Natural killer cell (primary cell): ENCODE results near the gene HNRNPF. TPM values are rescaled to one million over a fixed set of nuclear protein-coding genes. Genes with fewer than 3 reads are reported as not detected.

Experiments used
- ATAC-seq, 3 donors: fragments of 150-1000 bp in 2 of 3; fragments of 200-7000 bp in 1 of 3; cut with Tn5 transposase; 1 replicate in 1 of 3; 2 replicates in 2 of 3; pipeline ENCODE4 v1.10.0; 2021; ENCODE audit warnings: mild to moderate bottlenecking in 2 of 3, moderate library complexity in 2 of 3
- DNase-seq, 2 donors: peaks; one replicate each; pipeline versions ENCODE4 v3.0.0 to v3.0.0-alpha.2; 2013 to 2021; ENCODE audit warnings: mixed read lengths in 1 of 2
- H3K27ac ChIP-seq: one replicate; pipeline ENCODE4 v1.5.1; 2013; ENCODE audit warnings: mild to moderate bottlenecking, low read length
- H3K27me3 ChIP-seq: one replicate; pipeline ENCODE4 v1.6.1; 2013; ENCODE audit warnings: low read length; ENCODE audit not compliant: control insufficient read depth, insufficient read depth
- H3K36me3 ChIP-seq: one replicate; pipeline ENCODE4 v1.6.1; 2013; ENCODE audit warnings: low read length; ENCODE audit not compliant: control insufficient read depth, insufficient read depth
- H3K4me1 ChIP-seq: one replicate; pipeline ENCODE4 v1.6.1; 2013; ENCODE audit warnings: low read length; ENCODE audit not compliant: control insufficient read depth, insufficient read depth
- H3K4me3 ChIP-seq: one replicate; pipeline ENCODE4 v1.5.1; 2013; ENCODE audit warnings: low read length
- H3K9me3 ChIP-seq: one replicate; pipeline ENCODE4 v1.6.1; 2013; ENCODE audit warnings: low read length; ENCODE audit not compliant: control insufficient read depth, insufficient read depth
- H3K27ac Mint-ChIP-seq, 2 donors: one replicate each; pipeline ENCODE4 v1.8.0; 2022; ENCODE audit warnings: mild to moderate bottlenecking in 2 of 2, mixed read lengths in 2 of 2, moderate library complexity in 1 of 2
- H3K27me3 Mint-ChIP-seq, 2 donors: one replicate each; pipeline ENCODE4 v1.8.0; 2022; ENCODE audit warnings: low read depth in 2 of 2, mixed read lengths in 2 of 2
- H3K36me3 Mint-ChIP-seq: one replicate; pipeline ENCODE4 v1.8.0; 2022; ENCODE audit warnings: mixed read lengths
- H3K4me1 Mint-ChIP-seq, 2 donors: one replicate each; pipeline ENCODE4 v1.8.0; 2022; ENCODE audit warnings: mixed read lengths in 2 of 2
- H3K4me3 Mint-ChIP-seq: one replicate; pipeline ENCODE4 v1.8.0; 2022; ENCODE audit warnings: mild to moderate bottlenecking, moderate library complexity, mixed read lengths
- H3K9me3 Mint-ChIP-seq, 2 donors: one replicate each; pipeline ENCODE4 v1.8.0; 2022; ENCODE audit warnings: mixed read lengths in 2 of 2
- WGBS: methylation state at CpG from one replicate; pipeline ENCODE4 v1.1.7; 2013; ENCODE audit warnings: missing lambda C conversion rate; ENCODE audit not compliant: insufficient coverage; 5-methylcytosine and 5-hydroxymethylcytosine counted together
- intact Hi-C: fragments of 100-400 bp; cut with micrococcal nuclease; formaldehyde crosslinking; loops from one replicate; pipeline ENCODE4 v1.14.2; 2022
- total RNA-seq, 4 donors: library from RNA; stranded (reverse); fragments of 120-200 nt in 1 of 4; gene quantifications; one replicate each; pipeline versions ENCODE4 v1.2.3 to v1.2.4, GENCODE V29; 2013 to 2022
- TF ChIP-seq, protein P1 (sequence below): fragments of 200-600 bp; IDR thresholded peaks from one replicate; pipeline ENCODE4 v1.8.0; 2022; ENCODE audit warnings: antibody characterized with exemption

Gene HNRNPF
- total RNA-seq, 3 donors from 2014 or later (not counting 1 experiment from before 2014, with no cell fraction given): 122 to 160 (median 125) TPM

GRCh38 chr10:43444897-43445466 is 36.0 kb upstream of the HNRNPF start:
- DNase-seq (no peak), ATAC-seq (no peak)
- H3K27me3 ChIP-seq: no peaks in the 10 kb centered on the region
- no peaks in the 10 kb centered on the region for H3K27me3 Mint-ChIP-seq
- no peak overlapping the region for H3K4me3 ChIP-seq
- no peaks in the 10 kb centered on the region for H3K36me3 ChIP-seq
- 94% methylated on average over 2 of the region's 2 CpGs for WGBS
- H3K9me3 Mint-ChIP-seq: no peaks in the 10 kb centered on the region
- intact Hi-C loops: no loop called here
- H3K4me1 ChIP-seq: peaks cover 9% of the 10 kb centered on the region
- TF ChIP-seq, protein P1, sequence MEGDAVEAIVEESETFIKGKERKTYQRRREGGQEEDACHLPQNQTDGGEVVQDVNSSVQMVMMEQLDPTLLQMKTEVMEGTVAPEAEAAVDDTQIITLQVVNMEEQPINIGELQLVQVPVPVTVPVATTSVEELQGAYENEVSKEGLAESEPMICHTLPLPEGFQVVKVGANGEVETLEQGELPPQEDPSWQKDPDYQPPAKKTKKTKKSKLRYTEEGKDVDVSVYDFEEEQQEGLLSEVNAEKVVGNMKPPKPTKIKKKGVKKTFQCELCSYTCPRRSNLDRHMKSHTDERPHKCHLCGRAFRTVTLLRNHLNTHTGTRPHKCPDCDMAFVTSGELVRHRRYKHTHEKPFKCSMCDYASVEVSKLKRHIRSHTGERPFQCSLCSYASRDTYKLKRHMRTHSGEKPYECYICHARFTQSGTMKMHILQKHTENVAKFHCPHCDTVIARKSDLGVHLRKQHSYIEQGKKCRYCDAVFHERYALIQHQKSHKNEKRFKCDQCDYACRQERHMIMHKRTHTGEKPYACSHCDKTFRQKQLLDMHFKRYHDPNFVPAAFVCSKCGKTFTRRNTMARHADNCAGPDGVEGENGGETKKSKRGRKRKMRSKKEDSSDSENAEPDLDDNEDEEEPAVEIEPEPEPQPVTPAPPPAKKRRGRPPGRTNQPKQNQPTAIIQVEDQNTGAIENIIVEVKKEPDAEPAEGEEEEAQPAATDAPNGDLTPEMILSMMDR: no peak
- peak overlapping the region; percentile 22 for H3K4me3 Mint-ChIP-seq
- H3K27ac ChIP-seq: no peak overlapping the region
- H3K4me1 Mint-ChIP-seq: peaks cover 13 to 14% of the 10 kb centered on the region in 2 donors
- H3K9me3 ChIP-seq: no peaks in the 10 kb centered on the region
- peak overlapping the region; percentile 67 to 72 for H3K27ac Mint-ChIP-seq
- peaks cover 9% of the 10 kb centered on the region for H3K36me3 Mint-ChIP-seq

- H3K9me3 Mint-ChIP-seq: no peaks in the 10 kb centered on the region
- Histone ChIP-seq H3K9me3 (no peaks in the 10 kb centered on the region), H3K27me3 (no peaks in the 10 kb centered on the region), H3K4me3 (no peak overlapping the region), H3K27ac (no peak overlapping the region), H3K36me3 (no peaks in the 10 kb centered on the region), H3K4me1 (peaks cover 10% of the 10 kb centered on the region)
- peak overlapping the region; percentile 31 for H3K4me3 Mint-ChIP-seq
- no peaks in the 10 kb centered on the region for H3K27me3 Mint-ChIP-seq
- H3K4me1 Mint-ChIP-seq: peaks cover 13 to 14% of the 10 kb centered on the region in 2 donors
- no peak for ATAC-seq
- H3K27ac Mint-ChIP-seq: peak overlapping the region; percentile 67 to 72
- peaks cover 9% of the 10 kb centered on the region for H3K36me3 Mint-ChIP-seq
- WGBS: 87% methylated on average over 6 of the region's 7 CpGs
- no peak for DNase-seq
- TF ChIP-seq, protein P1: no peak
- intact Hi-C loops: no loop called here
Observed at GRCh38 chr10:43444323-43444722, 35.3 kb upstream of the HNRNPF start.

DNA sequence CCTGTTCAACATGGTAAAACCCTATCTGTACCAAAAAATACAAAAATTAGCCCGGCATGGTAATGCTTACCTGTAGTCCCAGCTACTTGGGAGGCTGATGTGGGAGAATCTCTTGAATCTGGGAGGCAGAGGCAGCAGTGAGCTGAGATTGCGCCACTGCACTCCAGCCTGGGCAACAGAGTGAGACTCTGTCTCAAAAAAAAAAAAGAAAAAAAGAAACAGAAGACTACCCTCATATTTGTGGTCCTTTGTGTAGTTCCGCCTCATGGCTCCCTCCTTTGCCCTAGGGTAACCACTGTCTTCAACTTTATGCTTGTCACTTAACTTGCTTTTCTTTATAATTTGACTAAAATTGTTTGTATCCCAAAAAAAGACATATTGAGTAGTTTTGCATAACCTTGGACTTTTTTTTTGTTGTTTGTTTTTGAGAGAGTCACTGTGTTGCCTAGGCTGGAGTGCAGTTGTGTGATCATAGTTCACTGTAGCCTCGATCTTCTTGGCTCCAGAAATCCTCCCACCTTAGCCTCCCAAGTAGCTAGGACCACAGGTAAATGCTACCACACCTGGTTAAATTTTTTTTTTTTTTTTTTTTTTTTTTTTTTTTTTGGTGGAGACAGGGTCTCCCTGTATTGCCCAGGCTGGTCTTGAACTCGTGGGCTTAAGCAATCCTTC is 31.6 kb upstream of the HNRNPF start:
- peak overlapping the region in 1 of 2 donors; percentile 64 for H3K27ac Mint-ChIP-seq
- ATAC-seq (no peak), DNase-seq (no peak)
- Histone ChIP-seq H3K27me3 (no peaks in the 10 kb centered on the region), H3K27ac (no peak overlapping the region), H3K9me3 (no peaks in the 10 kb centered on the region), H3K4me3 (no peak overlapping the region), H3K4me1 (peaks cover 22% of the 10 kb centered on the region), H3K36me3 (no peaks in the 10 kb centered on the region)
- TF ChIP-seq, protein P1: no peak
- intact Hi-C loops: no loop called here
- H3K27me3 Mint-ChIP-seq: no peaks in the 10 kb centered on the region
- peaks cover 9% of the 10 kb centered on the region for H3K36me3 Mint-ChIP-seq
- no peaks in the 10 kb centered on the region for H3K9me3 Mint-ChIP-seq
- H3K4me3 Mint-ChIP-seq: no peak overlapping the region
- H3K4me1 Mint-ChIP-seq: peaks cover 28 to 37% of the 10 kb centered on the region in 2 donors
- 86% methylated on average over 3 of the region's 5 CpGs for WGBS
